ENCODE results near the gene ST3GAL5. TPM values are rescaled to one million over a fixed set of nuclear protein-coding genes. Genes with fewer than 3 reads are reported as not detected.

ST3GAL5 gene
- total RNA-seq, 1 donor from 2014 or later = 20.0 TPM

GRCh38 chr2:85854897-85855296 lies 33.9 kb downstream of the ST3GAL5 start:
- H3K4me1 Mint-ChIP-seq (ENCODE audit: low read depth) = no peaks in the 10 kb centered on the region
- H3K9me3 Mint-ChIP-seq (ENCODE audit: low read depth) = no peaks in the 10 kb centered on the region
- no peak for DNase-seq (ENCODE audit: low spot score)
- no peak for TF ChIP-seq CTCF (IDR thresholded peaks at IDR 0.05)
- no peaks in the 10 kb centered on the region for H3K27me3 Mint-ChIP-seq (ENCODE audit: low read depth)
- H3K4me3 Mint-ChIP-seq (ENCODE audit: unreplicated experiment) = no peak overlapping the region
- H3K27ac Mint-ChIP-seq (ENCODE audit: unreplicated experiment) = no peak overlapping the region
- H3K36me3 Mint-ChIP-seq (ENCODE audit: low read depth) = peaks cover 4% of the 10 kb centered on the region

GRCh38 chr2:85854166-85854509 lies 34.7 kb downstream of the ST3GAL5 start:
- no peak overlapping the region for H3K27ac Mint-ChIP-seq (ENCODE audit: unreplicated experiment)
- no peaks in the 10 kb centered on the region for H3K27me3 Mint-ChIP-seq (ENCODE audit: low read depth)

GRCh38 chr2:85853499-85854165 lies 35.2 kb downstream of the ST3GAL5 start:
- Mint-ChIP-seq H3K4me3 (ENCODE audit: unreplicated experiment) (no peak overlapping the region), H3K27ac (ENCODE audit: unreplicated experiment) (no peak overlapping the region), H3K27me3 (ENCODE audit: low read depth) (no peaks in the 10 kb centered on the region), H3K4me1 (ENCODE audit: low read depth) (no peaks in the 10 kb centered on the region), H3K36me3 (ENCODE audit: low read depth) (peaks cover 3% of the 10 kb centered on the region), H3K9me3 (ENCODE audit: low read depth) (no peaks in the 10 kb centered on the region)
- no peak for TF ChIP-seq CTCF (IDR thresholded peaks at IDR 0.05)
- no peak for DNase-seq (ENCODE audit: low spot score)

More at GRCh38 chr2:85854166-85854509, 34.7 kb downstream of the ST3GAL5 start:
- no peaks in the 10 kb centered on the region for H3K9me3 Mint-ChIP-seq (ENCODE audit: low read depth)
- peaks cover 5% of the 10 kb centered on the region for H3K36me3 Mint-ChIP-seq (ENCODE audit: low read depth)
- TF ChIP-seq CTCF (IDR thresholded peaks at IDR 0.05) = no peak
- DNase-seq (ENCODE audit: low spot score) = no peak
- no peaks in the 10 kb centered on the region for H3K4me1 Mint-ChIP-seq (ENCODE audit: low read depth)
- no peak overlapping the region for H3K4me3 Mint-ChIP-seq (ENCODE audit: unreplicated experiment)

- Mint-ChIP-seq H3K27ac (ENCODE audit: unreplicated experiment) (no peak overlapping the region), H3K9me3 (ENCODE audit: low read depth) (no peaks in the 10 kb centered on the region), H3K4me1 (ENCODE audit: low read depth) (no peaks in the 10 kb centered on the region), H3K4me3 (ENCODE audit: unreplicated experiment) (no peak overlapping the region), H3K27me3 (ENCODE audit: low read depth) (no peaks in the 10 kb centered on the region), H3K36me3 (ENCODE audit: low read depth) (peaks cover 3% of the 10 kb centered on the region)
- TF ChIP-seq CTCF (IDR thresholded peaks at IDR 0.05) = no peak
- no peak for DNase-seq (ENCODE audit: low spot score)
These were observed 35.8 kb downstream of the ST3GAL5 start for GRCh38 chr2:85852937-85853498.

- no peak for TF ChIP-seq CTCF (IDR thresholded peaks at IDR 0.05)
- H3K27ac Mint-ChIP-seq (ENCODE audit: unreplicated experiment) = no peak overlapping the region
- peaks cover 4% of the 10 kb centered on the region for H3K36me3 Mint-ChIP-seq (ENCODE audit: low read depth)
- H3K9me3 Mint-ChIP-seq (ENCODE audit: low read depth) = no peaks in the 10 kb centered on the region
- no peaks in the 10 kb centered on the region for H3K27me3 Mint-ChIP-seq (ENCODE audit: low read depth)
- peaks cover under 1% of the 10 kb centered on the region for H3K4me1 Mint-ChIP-seq (ENCODE audit: low read depth)
- no peak overlapping the region for H3K4me3 Mint-ChIP-seq (ENCODE audit: unreplicated experiment)
- DNase-seq (ENCODE audit: low spot score) = no peak
These were observed 36.5 kb downstream of the ST3GAL5 start for GRCh38 chr2:85852152-85852840.

All from chondrocyte (in vitro differentiated cells).